GM12878 (cell line): Measurements from ENCODE around the gene SRSF1.

Source experiments
- CTCF ChIP-seq, 3 experiments: IDR thresholded peaks in 2 of 3; conservative IDR thresholded peaks in 1 of 3; 2 replicates each; pipeline ENCODE4 v1.5.1; 2011; ENCODE audit warnings: low read depth in 3 of 3, low read length in 3 of 3, mild to moderate bottlenecking in 3 of 3, control low read depth in 2 of 3, moderate library complexity in 2 of 3, inconsistent platforms in 1 of 3, mixed read lengths in 1 of 3; ENCODE audit not compliant: control insufficient read depth in 2 of 3, insufficient read depth in 1 of 3; ENCODE audit errors: extremely low read depth in 1 of 3
- YY1 ChIP-seq: IDR thresholded peaks from 2 replicates; pipeline ENCODE4 v1.6.1; 2011; ENCODE audit warnings: low read depth, mild to moderate bottlenecking, low read length

- TF ChIP-seq YY1 (no peak), CTCF (IDR thresholded peaks at IDR 0.05 in 2 of 3, conservative IDR thresholded peaks at IDR 0.05 in 1 of 3; ENCODE audit: control insufficient read depth in 2 of 3, extremely low read depth in 1 of 3, insufficient read depth in 1 of 3, low read depth in 3 of 3, low read length in 3 of 3) (no peak)
Measured at GRCh38 chr17:57959929-57960328, 47.1 kb downstream of the SRSF1 start.
